CMK (cell line): ENCODE results near the gene CCDC188.
"Not testable (repeated sequence)": the region's sequence is repeated elsewhere in the genome, so short reads cannot be mapped to it uniquely, and the experiment has no call there.

ENCODE experiments used
- DNase-seq: peaks from one replicate; pipeline ENCODE4 v3.0.0-alpha.2; 2010; ENCODE audit warnings: low read depth

The CCDC188 gene

DNA sequence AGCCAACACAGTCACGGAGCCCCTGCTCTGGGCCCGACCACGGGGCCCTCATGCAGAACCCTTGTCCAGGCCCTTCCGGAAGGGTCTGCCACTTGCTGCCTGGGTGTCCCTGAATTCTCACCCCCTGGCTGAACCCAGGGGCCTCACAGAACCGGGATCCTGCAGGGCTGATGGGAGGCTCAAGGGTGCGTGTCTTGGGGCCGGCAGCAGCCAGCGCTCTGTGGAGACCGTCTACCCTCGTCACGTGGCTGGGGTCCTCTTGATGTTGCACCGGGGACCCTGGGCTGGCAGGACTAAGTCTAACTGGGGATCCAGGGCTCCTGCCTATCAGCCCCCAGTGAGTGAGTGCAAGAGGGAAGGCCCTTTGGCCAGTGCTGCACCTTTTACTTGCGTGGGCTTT is 19.3 kb upstream of the CCDC188 start:
- DNase-seq = no peak

DNA sequence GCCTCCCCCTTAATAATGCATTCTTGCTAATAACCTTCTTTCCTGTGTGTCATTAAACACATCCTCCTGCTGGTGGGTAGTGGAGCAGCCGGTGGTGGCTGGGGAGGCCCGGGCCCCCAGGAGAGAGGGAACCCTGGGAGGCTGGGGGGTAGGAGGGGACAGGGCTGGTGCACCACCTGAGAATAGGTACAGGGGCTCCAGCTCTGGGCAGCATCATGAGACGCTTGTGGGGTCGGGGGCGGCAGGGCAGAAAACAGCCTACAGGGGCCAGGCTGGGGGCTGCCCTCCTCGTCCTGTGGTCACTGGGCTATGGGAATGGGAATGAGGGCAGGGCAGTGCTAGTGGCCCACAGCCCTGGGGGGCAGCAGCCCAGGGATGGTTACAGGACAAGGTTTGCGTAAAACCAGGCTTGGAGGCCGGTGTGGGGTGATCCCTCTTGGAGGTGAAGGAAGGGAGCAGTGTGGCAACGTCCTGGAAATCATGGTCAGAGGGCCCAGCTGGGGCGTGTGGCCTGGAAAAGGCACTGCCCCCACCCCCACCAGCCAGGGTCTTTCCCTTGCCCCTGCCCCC is 18.5 kb upstream of the CCDC188 start:
- no peak for DNase-seq

DNA sequence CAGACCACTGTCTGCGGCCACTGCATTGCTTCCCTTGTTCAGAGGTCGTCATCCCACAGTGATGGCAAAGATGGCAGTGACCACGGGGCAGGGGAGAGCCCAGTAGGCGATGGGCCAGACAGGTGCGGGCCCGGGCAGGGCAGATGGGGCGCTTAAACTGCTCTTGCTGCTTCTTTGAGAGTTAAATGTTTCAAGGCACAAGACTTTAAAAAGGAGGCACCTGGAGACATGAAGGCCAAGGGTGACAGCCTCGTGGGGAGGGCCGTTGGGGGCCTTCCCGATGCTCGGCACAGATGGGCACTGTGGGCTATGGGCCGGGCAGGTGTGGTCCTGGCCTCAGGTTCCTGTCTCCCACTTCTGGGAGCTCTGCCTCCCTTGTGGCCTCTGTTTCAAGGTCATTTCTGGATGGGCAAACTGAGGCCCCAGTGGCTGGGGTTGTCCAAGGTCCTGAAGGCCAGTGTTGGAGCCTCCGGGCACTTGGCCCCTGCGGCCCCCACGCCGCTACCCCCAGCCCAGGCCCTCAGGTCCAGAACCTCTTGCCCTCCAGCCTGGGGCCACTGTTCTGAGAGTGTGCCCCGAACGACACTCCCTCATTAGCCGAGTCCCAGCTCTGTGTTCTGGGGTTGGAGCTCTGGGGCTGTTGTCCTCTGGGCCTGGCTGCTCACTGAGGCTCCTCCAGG is 16.9 kb upstream of the CCDC188 start:
- DNase-seq = no peak

DNA sequence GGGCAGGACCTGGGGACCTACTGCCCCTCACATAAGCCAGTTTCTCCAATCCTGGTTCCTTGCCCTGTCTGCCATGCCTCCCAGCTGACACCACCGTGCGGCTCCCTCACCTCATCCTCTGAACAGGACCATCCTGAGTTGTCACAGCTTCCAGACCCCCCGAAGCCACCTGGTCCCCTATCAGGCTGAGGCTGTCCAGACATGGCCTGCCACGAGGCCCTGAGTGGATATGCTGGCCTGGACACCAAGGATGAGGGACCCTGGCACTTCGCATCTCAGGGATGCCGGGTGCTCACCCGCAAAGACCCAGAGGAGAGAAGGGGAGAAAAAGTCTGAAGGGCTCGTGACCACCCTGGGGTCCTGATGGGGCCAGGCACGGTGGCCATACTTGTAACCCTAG is 15.8 kb upstream of the CCDC188 start:
- DNase-seq = no peak

DNA sequence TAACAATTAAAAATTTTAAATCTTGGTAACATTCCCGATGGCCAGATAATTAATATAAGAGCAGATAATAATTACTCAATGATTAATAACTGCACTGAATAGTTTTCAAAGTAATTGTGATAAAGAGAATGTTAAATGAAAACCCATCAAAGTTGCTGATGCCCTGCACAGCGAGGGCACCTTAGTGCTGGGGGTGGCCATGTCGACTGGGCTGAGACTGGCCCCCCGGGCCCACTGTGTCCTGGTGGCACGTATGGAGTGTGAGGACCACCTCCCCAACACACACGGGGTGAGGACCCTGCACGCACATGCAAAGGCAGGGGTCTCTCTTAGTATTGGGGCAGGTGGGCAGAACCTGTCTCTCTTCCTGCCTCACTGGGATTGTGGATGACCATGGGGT is 15.1 kb upstream of the CCDC188 start:
- no peak for DNase-seq

DNA sequence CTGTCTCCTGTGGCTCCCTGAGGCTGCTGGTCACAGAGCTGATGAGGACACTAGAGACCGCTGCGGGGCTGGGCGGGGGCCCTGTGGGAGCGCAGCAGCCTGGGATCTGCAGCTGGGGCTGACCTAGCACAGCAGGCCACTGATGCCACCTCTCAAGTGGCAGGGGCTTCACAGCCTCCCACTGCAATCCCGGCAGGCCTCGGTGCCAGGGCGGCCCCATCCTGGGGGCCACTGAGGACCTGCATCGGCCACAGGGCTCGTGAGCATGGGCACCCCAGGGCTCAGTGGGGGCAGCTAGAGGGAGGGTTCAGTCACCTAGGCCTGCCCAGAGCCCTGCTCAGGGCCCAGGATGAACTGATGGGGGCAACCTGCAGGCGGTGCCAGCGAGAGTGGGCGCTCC is 14.6 kb upstream of the CCDC188 start:
- no peak for DNase-seq

DNA sequence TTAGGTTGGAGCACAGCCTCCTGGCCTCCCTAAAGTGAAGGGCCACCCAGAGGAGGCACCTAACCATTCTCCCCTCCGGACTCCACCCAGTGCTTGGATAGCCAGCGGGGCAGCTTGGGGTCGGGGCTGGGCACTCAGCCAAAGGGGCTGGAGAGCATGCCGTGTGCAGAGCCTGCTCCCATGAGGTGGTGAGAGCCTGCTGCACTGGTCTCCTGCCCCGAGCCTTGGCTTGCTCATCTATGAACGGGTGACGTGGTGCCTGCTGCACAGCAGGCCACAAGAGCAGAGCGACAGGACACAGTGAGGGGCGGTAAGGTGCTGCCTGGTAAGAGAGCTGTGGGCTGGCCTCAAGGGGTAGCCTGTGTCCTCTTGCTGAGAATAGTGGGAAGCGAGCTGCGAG is 14.0 kb upstream of the CCDC188 start:
- no peak for DNase-seq

DNA sequence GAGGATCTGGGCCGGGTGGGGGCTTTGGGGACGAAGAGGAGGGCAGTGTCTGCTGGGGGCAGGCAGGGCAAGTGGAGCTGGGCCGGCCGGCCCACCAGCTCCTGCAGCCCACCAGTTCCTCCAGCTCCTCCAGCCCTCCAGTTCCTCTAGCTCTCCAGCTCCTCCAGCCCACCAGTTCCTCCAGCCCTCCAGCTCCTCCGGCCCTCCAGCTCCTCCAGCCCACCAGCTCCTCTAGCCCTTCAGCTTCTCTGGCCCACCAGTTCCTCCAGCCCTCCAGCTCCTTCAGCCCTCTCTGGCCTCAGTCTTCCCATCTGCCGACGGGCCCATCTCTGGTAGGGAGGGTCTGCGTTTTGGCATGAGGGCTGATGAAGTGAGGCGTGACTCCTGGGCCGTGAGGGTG is 9.2 kb upstream of the CCDC188 start:
- no peak for DNase-seq

DNA sequence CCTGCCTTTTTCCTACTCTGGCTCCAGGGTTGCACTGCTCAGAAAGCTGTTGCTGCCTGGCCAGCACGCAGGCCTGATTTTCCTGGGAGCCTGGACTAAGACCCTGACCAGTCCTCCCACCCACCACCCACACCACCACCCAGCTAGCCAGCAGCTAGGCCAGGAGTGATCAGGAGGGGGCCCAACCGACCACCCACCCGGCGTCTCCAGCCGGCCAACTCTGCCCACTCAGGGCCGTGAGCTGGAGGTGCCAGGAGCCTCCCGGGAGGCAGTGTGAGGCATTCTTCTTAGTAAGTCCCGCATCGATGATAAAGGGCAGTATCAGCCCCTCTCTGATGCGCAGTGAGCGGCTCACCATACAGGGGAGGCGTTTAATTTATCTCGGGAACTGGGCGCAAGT is 8.7 kb upstream of the CCDC188 start:
- not testable (repeated sequence) for DNase-seq

DNA sequence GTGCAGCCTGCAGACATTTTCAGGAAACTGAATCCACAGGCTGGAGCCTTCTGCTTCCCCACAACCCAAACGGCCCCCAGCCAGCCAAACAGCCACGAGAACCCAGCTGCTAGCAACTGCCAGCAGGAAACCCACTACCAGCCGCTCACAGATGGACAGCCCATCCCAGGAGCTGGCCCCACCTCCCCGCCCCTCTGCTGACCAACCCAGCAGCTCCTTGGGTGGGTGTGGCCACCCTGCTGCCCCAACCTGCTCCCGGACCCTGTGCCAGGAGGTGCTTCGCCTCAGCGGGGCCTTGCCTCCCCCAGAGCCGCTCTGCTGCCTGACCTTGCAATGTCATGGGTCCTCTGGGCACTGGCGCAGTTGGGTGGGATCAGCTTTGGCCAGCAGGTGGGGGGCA is 8.2 kb upstream of the CCDC188 start:
- DNase-seq = no peak

DNA sequence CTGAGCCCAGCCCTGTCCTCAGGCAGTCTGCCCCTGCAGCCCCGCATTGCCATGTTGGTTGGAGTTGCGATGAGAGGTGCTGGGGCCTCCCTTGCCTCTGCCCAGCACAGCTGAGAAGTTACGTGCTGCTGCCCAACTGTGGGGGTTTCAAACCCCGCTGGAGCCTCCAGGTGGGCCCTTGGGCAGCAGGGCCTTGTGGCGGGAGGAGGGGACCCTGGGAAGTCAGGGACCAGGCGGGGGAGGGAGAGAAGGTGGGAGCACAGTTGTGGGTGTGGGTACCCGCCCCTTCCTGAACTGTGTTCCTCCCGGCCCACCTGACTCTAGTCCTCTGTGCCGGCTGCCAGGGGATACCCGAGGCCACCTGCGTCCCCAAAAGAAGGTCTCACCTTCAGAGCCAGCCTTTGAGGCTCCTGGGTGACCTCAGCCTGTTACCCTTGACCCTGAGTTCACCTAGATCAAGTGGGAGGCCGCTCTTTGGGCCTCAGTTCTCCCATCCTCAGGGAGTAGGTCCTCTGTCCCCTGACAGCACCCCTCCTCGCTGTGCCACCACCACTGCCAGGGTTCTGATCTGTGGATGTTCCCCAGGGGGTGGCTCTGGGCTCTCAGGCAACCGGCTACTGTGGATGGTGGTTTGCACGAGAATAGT is 7.7 kb upstream of the CCDC188 start:
- no peak for DNase-seq

DNA sequence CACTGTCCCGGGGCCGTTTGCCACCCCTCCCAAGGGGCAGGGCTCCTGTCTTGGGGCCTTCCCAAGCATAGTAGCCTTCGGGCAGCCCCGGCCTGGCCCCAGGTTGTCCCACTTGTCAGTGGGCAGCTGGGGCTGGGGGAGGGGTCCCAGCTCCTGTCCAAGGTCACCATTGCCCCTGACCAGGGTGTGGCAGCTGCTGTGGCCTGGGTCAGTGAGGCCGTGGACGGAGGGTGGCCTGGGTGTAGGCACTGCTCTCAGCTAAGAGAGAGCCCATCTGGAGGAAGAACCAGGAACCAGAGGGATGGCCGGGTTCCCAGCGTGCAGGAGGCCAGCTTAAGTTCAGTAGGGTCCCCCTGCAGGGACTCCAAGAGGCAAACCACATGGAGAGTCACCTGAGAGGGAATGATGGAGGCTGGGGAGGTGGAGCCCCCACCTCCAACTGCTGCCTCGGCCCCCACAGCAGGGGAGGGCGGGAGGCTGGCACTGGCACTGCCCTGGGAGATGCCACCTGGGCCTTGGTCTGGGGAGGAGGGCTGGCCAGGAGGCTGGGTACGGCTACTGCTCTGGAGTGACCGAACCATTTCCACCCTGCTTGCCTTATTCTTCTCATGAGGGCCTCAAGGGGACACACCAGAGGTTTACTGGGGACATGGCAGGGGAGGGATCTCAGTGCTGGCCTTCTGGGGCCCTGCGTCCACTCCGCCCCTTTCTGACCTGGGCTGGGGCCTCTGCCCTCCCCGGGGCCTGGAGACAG is 6.8 kb upstream of the CCDC188 start:
- DNase-seq = no peak

DNA sequence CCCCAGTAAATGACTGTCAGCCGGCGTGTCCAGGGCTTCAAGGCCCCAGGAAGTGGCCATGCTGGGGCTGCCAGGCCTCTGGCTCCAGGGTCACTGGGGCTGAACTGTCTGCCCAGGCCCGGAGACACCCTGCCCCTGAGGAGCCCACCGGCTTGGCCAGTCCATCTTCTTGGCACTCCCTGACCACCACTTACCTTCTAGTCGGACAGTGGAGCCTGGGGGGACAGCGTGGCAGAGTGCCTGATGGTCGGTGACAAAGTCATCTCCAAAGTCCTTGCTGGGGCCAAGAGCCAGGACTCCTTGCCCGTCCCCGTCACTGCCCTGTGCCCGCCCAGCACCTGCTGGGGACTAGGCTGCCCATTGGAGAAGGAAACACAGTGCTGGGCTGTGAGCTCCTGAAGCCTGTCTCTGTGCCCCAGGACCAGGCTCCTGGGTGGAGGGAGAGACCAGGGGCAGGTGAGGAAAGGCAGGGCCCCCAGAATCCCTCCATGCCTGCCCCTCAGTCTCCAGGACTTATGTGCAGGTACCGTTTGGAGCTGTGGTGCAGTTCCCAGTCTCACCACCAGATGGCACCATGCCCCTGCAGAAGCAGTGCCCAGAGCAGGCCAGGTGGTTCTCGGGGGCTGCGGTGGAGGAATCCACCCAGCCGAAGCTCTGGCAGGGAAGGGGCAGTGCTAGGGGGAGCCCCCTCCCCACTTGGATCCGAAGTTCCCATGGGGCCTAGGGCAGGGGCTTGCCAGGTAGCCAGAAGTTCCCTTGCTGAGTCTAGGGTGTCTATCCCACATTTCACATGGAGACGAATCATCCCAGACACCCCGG is 6.0 kb upstream of the CCDC188 start:
- DNase-seq = peak; percentile 59

DNA sequence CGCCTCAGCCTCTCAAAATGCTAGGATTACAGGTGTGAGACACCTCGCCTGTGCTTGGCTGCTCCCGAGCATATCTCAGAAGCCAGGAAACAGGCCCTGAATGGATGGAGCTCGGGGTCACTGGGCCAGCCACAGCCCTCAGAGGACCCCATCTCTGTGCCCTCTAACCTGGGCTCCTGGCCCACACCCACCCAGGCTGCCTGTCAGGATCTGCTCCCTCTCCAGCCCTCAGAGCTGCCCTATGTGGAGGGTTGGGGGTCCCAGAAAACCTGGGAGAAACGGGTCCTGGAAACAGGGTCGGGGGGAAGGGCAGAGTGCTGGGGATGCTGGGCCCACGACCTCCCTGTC is 5.2 kb upstream of the CCDC188 start:
- no peak for DNase-seq

DNA sequence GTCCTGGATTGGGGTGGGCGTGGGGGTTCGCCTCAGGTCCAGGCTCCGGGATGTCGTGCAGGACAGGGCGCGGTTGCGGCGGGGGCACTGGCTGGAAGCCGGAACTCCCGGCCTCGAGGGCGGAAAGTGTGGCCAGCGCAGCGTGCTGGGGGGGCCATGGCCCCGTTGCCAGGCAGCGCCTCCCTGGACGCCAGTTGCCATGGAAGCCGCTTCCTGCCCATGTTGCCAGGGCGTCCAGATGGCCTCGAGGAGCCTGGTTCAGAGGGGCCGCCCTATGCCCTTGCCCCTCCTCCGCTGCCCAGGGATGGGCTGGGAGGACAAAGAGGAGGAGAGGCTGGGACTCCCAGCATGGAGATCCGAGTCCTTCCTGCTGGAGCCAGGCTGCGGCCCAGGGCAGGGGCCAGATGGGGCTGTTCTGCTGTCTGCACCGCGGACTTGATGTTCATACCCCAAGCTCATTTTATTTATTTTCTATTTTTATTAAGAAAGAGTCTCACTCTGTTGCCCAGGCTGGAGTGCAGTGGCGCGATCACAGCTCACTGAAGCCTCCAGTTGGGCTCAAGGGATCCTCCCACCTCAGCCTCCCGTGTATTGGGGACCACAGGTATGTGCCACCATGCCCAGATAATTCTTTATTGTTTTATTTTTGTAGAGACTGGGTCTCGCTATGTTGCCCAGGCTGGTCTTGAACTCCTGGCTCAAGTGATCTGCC is 4.6 kb upstream of the CCDC188 start:
- peak; percentile 76 for DNase-seq

DNA sequence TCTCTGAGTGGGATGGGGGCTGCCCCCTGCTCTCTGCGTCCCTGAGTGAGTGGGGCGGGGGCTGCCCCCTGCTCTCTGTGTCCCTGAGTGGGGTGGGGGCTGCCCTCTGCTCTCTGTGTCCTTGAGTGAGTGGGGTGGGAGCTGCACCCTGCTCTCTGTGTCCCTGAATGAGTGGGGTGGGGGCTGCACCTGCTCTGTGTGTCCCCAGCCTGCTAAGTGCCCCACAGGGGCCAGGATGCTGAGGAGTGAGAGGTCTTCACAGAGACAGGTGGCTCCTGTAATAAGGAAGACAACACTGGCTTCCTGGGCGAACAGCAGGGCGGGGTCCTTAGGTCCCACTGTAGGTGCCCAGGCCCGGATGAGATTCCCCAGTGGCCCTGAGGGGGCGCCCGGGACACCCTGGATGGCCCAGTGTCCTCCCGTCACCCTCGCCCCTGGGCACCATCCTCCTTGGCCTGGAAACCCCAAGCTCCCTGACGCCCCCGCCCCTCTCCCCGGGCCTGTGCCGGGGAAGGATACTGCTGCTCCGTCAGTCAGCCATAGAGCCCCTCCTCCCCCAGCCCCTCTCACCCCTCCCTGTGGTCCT is 3.8 kb upstream of the CCDC188 start:
- DNase-seq = no peak

DNA sequence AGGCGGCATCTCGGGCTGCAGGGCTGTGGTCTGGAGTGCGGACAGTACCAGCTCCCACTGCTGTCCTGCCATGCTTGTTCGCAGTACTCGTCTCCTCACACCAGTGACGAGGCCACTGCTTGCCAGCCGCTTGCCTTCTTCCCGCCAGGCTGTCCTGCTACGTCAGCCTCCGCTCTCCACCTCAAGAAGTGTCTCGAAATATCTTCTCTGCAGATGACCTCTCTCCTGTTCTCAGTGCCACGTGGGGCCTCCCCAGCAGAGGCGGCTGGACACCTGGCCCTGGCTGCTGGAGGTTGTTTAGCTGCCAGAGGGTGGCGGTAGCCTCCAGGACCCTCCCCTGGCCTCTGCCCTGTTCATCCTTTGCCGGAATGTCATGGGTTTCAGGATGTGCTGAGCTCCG is 3.1 kb upstream of the CCDC188 start:
- DNase-seq = no peak

DNA sequence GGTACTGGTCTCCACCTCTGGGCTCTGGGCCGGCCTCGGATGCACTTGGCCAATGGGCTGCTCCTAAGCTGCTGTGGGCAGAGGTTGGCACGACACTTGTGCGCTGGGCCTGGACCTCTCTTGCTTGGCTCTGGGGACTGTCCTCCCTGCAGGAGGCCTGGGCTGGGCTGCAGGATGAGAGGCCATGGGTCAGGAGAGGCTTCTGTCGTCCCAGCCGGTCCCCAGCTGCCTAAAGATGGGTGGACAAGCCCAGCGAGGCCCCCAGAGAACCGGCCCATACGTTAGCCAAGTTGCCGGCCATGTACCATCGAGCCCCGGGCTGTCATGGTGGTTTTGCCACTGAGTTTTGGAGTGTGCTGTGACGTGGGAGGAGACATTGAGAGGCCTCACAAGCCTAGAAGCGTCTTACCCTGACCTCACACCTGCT is 1.6 kb upstream of the CCDC188 start:
- no peak for DNase-seq

DNA sequence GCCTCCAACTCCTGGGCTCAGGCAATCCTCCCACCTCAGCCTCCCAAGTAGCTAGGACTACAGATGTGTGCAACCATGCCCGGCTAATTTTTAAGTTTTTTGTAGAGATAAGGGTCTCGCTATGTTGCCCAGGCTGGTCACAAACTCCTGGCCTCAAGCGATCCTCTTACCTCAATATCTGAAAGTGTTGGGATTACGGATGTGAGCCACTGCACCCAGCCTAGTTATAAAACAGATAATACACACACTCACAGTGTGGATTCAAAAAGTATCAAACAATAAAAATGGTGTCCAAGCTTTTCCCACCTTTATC is 377 bp upstream of the CCDC188 start:
- no peak for DNase-seq

DNA sequence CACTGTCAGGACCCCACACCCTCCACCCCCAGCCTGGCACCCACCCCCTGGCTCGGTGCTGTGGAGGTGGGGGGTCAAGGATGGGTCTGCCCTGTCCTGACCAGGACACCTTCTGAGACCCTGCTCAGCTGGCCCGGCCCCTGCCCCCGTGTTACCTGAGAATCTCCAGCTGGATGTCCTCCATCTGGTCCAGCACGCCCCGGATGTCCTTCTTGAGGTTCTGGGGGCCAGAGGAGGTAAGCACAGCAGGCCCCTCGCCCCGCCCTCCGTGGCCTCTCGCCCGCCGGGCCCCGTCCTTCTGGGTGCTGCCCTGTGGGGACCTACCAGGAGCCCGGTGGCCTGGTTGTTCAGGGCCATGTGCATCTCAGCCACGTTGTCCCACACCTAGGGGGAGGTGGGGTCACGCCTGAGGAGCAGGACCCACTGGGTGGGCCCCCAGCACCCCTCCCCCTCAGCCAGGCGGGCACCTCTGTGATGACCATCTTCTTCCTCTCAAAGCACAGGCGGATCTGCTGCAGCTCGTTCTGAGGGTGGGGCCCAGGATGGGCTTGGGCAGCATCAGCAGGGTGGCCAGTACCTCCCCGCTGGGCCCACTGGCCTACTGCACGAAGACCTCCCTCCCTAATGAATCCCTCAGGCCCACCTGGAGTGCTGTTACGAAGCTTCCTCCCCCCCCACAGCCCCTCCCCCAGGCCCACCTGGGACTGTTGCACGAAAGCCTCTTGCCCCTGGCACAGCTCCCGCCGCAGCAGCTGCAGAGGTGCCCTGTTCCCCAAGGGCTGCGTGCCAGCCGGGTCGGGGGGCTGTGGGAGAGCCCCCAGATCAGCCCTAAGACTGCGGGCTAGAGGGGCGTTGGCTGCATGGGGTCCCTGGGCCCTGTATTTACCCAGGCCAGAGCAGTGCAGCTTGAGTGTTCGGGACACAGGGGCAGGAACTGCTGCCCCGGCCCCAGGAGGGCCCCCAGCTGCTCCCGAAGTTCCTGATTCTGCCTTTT is 1.3 kb downstream of the CCDC188 start:
- no peak for DNase-seq
